ENCODE data around the gene TOR2A.

Gene TOR2A

GRCh38 chr9:127716412-127716811 lies 18.7 kb downstream of the TOR2A start:
- Histone ChIP-seq H3K4me2 (ENCODE audit: insufficient read depth, low read length, poor library complexity, severe bottlenecking) (peak overlapping the region; percentile 93), H3K23ac (ENCODE audit: low read depth, low read length, poor library complexity) (peak overlapping the region; percentile 43), H3K27me3 (ENCODE audit: control insufficient read depth in 3 of 3, insufficient read depth in 3 of 3, low read depth in 1 of 3, low read length in 3 of 3) (peaks cover 0 to 10% (median 0%) of the 10 kb centered on the region in 3 experiments), H3K36me3 (replicated peaks in 1 of 2; ENCODE audit: control insufficient read depth in 2 of 2, insufficient read depth in 2 of 2, low read length in 2 of 2) (no peaks in the 10 kb centered on the region), H3K27ac (replicated peaks; ENCODE audit: low read length) (no peak overlapping the region), H3K4me1 (ENCODE audit: control insufficient read depth in 2 of 2, insufficient read depth in 1 of 2, low read depth in 1 of 2, low read length in 2 of 2) (peaks cover 6 to 21% of the 10 kb centered on the region in 2 donors), H2BK15ac (ENCODE audit: low read length) (peak overlapping the region; percentile 20), H4K91ac (ENCODE audit: low read depth, low read length, poor library complexity) (no peak overlapping the region), H2AK5ac (ENCODE audit: low read depth, low read length) (peak overlapping the region; percentile 90), H3K4me3 (ENCODE audit: low read length in 2 of 2) (peak overlapping the region in 1 of 2 donors; percentile 69), H4K8ac (ENCODE audit: low read depth, low read length) (no peak overlapping the region), H2BK120ac (ENCODE audit: low read depth, low read length) (no peak overlapping the region), H3K18ac (ENCODE audit: low read length) (peak overlapping the region; percentile 85), H3K14ac (ENCODE audit: low read length) (peak overlapping the region; percentile 56), H2AFZ (ENCODE audit: low read length) (peak overlapping the region; percentile 95), H3K4ac (ENCODE audit: low read length) (no peak overlapping the region), H3K9me3 (replicated peaks in 1 of 2; ENCODE audit: control insufficient read depth in 2 of 2, insufficient read depth in 1 of 2, low read depth in 1 of 2, low read length in 2 of 2) (no peaks in the 10 kb centered on the region), H3K9ac (ENCODE audit: low read depth, low read length, poor library complexity) (no peak overlapping the region), H2BK12ac (ENCODE audit: low read length) (no peak overlapping the region), H3K79me1 (ENCODE audit: low read depth, low read length) (peaks cover 4% of the 10 kb centered on the region), H2BK5ac (ENCODE audit: low read length) (no peak overlapping the region)
- no peak for DNase-seq (ENCODE audit: low spot score)
- no CpG with 5 or more reads among the region's 9 CpGs for WGBS, 2 donors (ENCODE audit: extremely low coverage in 2 of 2, insufficient read length in 2 of 2, insufficient replicate concordance in 1 of 2)

GRCh38 chr9:127715470-127716337 lies 19.4 kb downstream of the TOR2A start, which contains the start of the genes PTRH1 and TTC16:
TSS of gene PTRH1 (minus strand) at chr9:127715663. CDS start at chr9:127715639, 24 bp downstream.
TSS of gene TTC16 (plus strand) at chr9:127716079. CDS start at chr9:127716146, 67 bp downstream.
- Histone ChIP-seq H2AK5ac (ENCODE audit: low read depth, low read length) (peak within 1 kb of the TSS; percentile 90), H3K4me1 (ENCODE audit: control insufficient read depth in 2 of 2, insufficient read depth in 1 of 2, low read depth in 1 of 2, low read length in 2 of 2) (peaks cover 6 to 28% of the 10 kb centered on the region in 2 donors), H3K27ac (replicated peaks; ENCODE audit: low read length) (no peak within 1 kb of the TSS), H3K36me3 (replicated peaks in 1 of 2; ENCODE audit: control insufficient read depth in 2 of 2, insufficient read depth in 2 of 2, low read length in 2 of 2) (no peaks in the 10 kb centered on the region), H2BK120ac (ENCODE audit: low read depth, low read length) (no peak within 1 kb of the TSS), H3K9me3 (replicated peaks in 1 of 2; ENCODE audit: control insufficient read depth in 2 of 2, insufficient read depth in 1 of 2, low read depth in 1 of 2, low read length in 2 of 2) (no peaks in the 10 kb centered on the region), H3K4me3 (ENCODE audit: low read length in 2 of 2) (peak within 1 kb of the TSS; percentile 69 to 85), H3K27me3 (ENCODE audit: control insufficient read depth in 3 of 3, insufficient read depth in 3 of 3, low read depth in 1 of 3, low read length in 3 of 3) (peaks cover 0 to 10% (median 0%) of the 10 kb centered on the region in 3 experiments), H2AFZ (ENCODE audit: low read length) (peak within 1 kb of the TSS; percentile 95), H4K8ac (ENCODE audit: low read depth, low read length) (no peak within 1 kb of the TSS), H2BK5ac (ENCODE audit: low read length) (no peak within 1 kb of the TSS), H3K18ac (ENCODE audit: low read length) (peak within 1 kb of the TSS; percentile 85), H3K4me2 (ENCODE audit: insufficient read depth, low read length, poor library complexity, severe bottlenecking) (peak within 1 kb of the TSS; percentile 93), H3K9ac (ENCODE audit: low read depth, low read length, poor library complexity) (peak within 1 kb of the TSS; percentile 83), H2BK15ac (ENCODE audit: low read length) (peak within 1 kb of the TSS; percentile 20), H3K14ac (ENCODE audit: low read length) (peak within 1 kb of the TSS; percentile 56), H3K4ac (ENCODE audit: low read length) (no peak within 1 kb of the TSS), H2BK12ac (ENCODE audit: low read length) (no peak within 1 kb of the TSS), H3K79me1 (ENCODE audit: low read depth, low read length) (peaks cover 4% of the 10 kb centered on the region), H3K23ac (ENCODE audit: low read depth, low read length, poor library complexity) (peak within 1 kb of the TSS; percentile 75), H4K91ac (ENCODE audit: low read depth, low read length, poor library complexity) (no peak within 1 kb of the TSS)
- DNase-seq (ENCODE audit: low spot score): peak; percentile 95
- no CpG with 5 or more reads among the region's 65 CpGs for WGBS, 2 donors (ENCODE audit: extremely low coverage in 2 of 2, insufficient read length in 2 of 2, insufficient replicate concordance in 1 of 2)

DNA sequence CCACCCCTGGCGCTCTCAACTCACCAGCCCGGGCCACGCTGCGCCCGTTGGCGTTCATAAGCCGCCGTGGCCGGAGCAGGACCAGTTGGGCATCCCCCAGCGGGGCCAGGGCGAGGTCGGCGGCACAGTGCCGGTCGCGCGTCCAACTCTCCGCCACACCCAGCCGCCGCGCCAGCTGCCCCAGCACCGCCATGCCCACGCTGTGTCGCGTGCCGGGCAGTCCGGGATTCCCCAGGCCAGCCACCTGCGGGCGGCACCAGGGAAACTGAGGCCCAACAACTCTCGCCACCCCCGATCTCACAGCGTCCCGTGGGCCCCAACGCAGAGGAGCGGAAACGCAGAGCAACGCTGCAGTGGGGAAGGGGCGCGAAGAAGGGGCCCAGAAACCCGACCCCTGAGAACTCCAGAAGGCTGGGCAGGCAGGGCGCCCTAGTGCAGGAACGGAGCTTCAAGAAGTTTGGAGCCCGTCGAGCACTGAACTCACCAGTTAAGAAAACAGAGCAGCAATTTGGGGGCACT lies 20.1 kb downstream of the TOR2A start:
- Histone ChIP-seq H3K4me1 (ENCODE audit: control insufficient read depth in 2 of 2, insufficient read depth in 1 of 2, low read depth in 1 of 2, low read length in 2 of 2) (peaks cover 6 to 28% of the 10 kb centered on the region in 2 donors), H3K27me3 (ENCODE audit: control insufficient read depth in 3 of 3, insufficient read depth in 3 of 3, low read depth in 1 of 3, low read length in 3 of 3) (peaks cover 0 to 10% (median 0%) of the 10 kb centered on the region in 3 experiments), H3K27ac (replicated peaks; ENCODE audit: low read length) (no peak overlapping the region), H3K18ac (ENCODE audit: low read length) (peak overlapping the region; percentile 19), H2BK15ac (ENCODE audit: low read length) (no peak overlapping the region), H3K79me1 (ENCODE audit: low read depth, low read length) (peaks cover 4% of the 10 kb centered on the region), H3K4me2 (ENCODE audit: insufficient read depth, low read length, poor library complexity, severe bottlenecking) (peak overlapping the region; percentile 93), H3K4ac (ENCODE audit: low read length) (no peak overlapping the region), H3K9ac (ENCODE audit: low read depth, low read length, poor library complexity) (peak overlapping the region; percentile 83), H3K4me3 (ENCODE audit: low read length in 2 of 2) (peak overlapping the region; percentile 69 to 85), H2AK5ac (ENCODE audit: low read depth, low read length) (no peak overlapping the region), H2BK120ac (ENCODE audit: low read depth, low read length) (no peak overlapping the region), H3K23ac (ENCODE audit: low read depth, low read length, poor library complexity) (peak overlapping the region; percentile 75), H3K9me3 (replicated peaks in 1 of 2; ENCODE audit: control insufficient read depth in 2 of 2, insufficient read depth in 1 of 2, low read depth in 1 of 2, low read length in 2 of 2) (no peaks in the 10 kb centered on the region), H3K36me3 (replicated peaks in 1 of 2; ENCODE audit: control insufficient read depth in 2 of 2, insufficient read depth in 2 of 2, low read length in 2 of 2) (no peaks in the 10 kb centered on the region), H2BK12ac (ENCODE audit: low read length) (no peak overlapping the region), H4K8ac (ENCODE audit: low read depth, low read length) (no peak overlapping the region), H2AFZ (ENCODE audit: low read length) (peak overlapping the region; percentile 95), H4K91ac (ENCODE audit: low read depth, low read length, poor library complexity) (no peak overlapping the region), H2BK5ac (ENCODE audit: low read length) (no peak overlapping the region), H3K14ac (ENCODE audit: low read length) (no peak overlapping the region)
- DNase-seq (ENCODE audit: low spot score): no peak
- WGBS, 2 donors (ENCODE audit: extremely low coverage in 2 of 2, insufficient read length in 2 of 2, insufficient replicate concordance in 1 of 2): no CpG with 5 or more reads among the region's 44 CpGs

Data from neuronal stem cell (in vitro differentiated cells).